GM19099 (cell line): ENCODE results near the gene WDR36.

ENCODE experiments used
- POLR2A ChIP-seq: IDR thresholded peaks from 3 replicates; pipeline ENCODE4 v1.6.1; 2011; ENCODE audit warnings: low read depth; ENCODE audit not compliant: insufficient read length; ENCODE audit errors: extremely low read depth

Gene WDR36

DNA sequence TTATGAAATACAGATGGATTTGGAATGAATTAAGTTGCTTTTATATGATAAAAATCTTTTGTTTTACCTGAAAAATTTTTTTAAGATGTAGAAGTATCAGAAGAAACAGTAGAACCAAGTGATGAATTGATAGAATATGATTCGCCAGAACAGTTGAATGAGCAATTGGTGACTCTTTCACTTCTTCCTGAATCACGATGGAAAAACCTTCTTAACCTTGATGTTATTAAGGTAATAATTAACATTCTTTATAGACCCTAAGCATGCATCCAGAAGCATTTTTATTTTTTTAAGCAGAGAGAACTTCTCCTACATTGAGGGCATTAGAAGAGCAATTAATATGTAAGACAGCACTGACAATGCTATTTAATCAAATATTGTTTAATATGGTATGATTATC is 28.8 kb downstream of the WDR36 start:
- TF ChIP-seq POLR2A = no peak

GRCh38 chr5:111121926-111122325 is 29.8 kb downstream of the WDR36 start:
- TF ChIP-seq POLR2A = no peak

DNA sequence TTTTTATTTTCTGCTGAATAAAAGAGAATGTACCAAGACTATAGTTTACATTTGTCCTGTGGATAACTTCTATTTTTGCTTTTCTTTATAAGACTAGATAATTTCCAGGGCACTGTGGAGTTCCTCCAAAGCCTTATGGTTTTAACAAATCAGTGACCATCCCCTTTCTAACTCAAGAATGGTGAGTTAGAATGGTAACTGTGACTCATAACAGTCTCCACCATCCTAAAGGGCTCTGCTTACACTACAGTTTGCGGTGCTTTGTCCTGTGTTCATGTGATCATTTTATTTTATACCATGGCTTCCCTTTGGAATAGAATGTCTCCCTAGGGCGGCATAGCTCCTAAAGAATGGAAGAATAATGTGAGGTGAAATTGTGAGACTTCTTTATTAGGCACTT is 30.2 kb downstream of the WDR36 start:
- no peak for TF ChIP-seq POLR2A

DNA sequence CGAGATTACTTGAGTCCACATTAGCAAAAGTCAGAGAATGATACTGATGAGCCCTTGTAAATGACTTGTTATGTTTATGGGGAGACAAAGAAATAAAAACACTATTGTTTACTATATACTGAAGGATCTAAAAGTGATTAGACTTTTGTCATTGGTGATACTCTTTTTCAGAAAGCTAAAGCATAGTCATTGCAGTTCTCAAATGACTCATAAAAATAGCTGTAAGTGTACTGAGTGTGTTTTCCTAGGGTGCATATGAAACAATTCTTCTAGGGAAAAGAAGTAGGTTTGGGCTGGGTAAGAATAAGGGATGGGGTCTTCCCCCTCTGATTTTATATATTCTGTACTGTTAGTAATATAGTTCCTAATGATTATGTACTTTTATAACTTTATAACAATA is 32.6 kb downstream of the WDR36 start:
- no peak for TF ChIP-seq POLR2A

GRCh38 chr5:111126896-111127295 is 34.7 kb downstream of the WDR36 start:
- TF ChIP-seq POLR2A = no peak

DNA sequence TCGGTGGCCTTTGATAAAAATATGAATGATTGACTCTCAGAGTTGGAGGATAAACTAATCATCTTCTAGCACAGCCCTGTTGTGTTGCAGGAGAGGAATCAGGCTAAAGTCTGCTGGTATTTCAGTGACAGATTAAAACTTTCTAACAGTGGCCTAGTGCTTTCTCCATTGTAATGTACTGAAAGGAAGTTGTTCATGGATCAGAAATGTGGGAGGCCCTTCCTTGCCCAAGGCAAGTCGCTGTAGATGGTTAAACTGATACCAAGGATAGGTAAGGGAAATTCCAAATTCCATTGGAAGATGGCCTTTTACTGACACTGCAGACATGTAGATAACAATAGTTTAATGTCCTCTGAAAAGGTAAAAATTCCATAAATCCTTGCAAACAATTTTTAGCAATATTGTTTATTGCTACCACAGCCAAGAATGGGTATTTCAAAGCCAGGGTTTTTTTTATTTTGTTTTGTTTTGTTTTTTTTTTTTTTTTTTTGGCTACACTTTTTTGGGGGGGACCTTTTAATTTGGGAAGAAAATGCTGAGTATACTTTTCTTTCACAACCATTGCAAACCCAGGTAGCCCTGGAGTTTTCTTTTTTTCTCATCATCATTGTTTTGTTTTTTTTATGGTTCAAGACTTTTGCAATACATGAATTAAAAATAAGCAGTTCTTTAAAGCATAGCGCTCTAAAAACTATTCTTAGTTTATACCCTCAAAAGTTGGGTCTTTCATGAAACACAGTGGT is 35.5 kb downstream of the WDR36 start:
- no peak for TF ChIP-seq POLR2A

DNA sequence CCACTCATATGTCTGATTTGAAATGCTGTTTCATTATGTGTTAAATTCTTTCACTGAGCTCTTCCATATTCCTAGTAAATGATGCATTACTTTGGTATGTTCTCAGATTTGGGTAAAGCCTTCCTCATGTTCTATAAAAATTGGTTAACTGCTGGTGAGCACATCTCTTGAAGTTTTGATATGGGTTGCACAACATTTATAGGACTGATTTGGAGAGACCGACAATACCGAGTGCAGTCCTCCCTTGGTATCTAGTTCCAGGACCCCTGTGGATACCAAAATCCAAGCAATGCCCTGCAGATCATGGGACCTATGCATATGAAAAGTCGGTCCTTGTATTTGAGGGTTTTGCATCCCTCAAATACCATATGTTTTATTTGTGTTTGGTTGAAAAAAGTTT is 37.8 kb downstream of the WDR36 start:
- no peak for TF ChIP-seq POLR2A

GRCh38 chr5:111131356-111131755 is 39.2 kb downstream of the WDR36 start:
- no peak for TF ChIP-seq POLR2A

DNA sequence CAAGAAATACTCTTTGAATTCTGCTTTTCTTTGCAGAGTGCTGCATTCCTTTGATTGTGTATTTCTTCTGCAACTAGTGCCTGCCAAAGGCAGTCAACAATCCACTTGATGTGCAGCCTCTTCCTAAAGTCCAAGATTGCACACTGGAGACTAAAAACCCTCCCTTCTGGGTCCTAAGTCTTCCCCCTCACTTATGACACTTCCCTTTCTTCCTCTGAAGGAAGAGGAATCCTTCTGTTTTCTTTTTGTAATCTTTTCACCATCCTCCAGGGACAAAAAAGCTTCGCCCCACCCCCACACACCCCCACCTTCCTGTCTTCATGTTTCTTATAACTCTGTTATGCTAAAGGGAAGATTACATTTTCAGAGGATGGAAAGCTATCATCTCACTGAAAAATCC is 39.9 kb downstream of the WDR36 start:
- TF ChIP-seq POLR2A = no peak

DNA sequence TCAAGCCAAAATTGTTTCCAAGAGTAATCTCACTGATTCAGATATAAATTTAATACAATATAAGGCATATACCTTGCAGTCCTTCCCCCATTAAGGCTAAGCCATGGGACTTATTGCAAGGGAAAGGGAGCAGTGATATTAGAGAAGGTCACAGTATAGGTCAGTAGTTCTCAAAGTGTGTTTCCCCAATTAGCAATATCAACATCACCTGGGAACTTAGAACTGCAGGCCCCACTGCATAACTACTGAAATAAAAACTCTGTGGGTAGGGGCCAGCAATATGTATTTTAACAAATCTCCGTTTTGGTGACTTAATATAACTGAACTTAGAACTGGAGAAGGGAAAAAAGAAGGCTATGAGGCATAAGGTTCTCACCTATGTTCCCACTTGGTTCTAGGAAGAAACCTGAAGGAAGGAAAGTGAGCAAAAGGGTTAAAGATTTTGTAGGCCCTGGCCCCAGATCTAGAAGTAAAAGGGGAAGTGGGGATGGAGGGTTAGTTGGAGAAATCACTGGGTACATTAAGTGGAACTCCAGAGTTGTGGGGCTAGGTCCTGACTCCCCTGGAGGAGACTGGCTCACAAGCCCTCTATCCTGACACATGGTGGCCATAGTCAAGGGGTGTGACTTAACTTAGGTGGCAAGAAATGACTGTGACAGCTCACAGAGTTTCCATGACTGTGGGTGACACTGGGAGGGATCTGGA is 40.7 kb downstream of the WDR36 start:
- no peak for TF ChIP-seq POLR2A

DNA sequence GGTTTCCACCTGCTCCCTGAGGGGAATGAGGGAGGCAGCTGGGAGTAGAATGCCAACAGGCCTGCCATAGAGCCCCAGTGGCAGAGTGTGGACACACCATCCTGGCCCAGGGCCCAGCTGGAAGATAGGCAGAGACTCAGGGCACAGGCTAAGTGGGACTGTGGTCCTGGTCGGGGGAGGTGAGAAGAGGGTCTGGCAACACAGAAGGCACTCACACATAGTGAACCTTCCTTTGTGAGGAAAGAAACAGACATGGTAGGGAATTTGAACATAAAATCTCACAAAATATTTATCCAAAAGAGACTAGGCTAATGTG is 41.2 kb downstream of the WDR36 start:
- TF ChIP-seq POLR2A = no peak

- TF ChIP-seq POLR2A = no peak
These were observed 41.9 kb downstream of the WDR36 start for GRCh38 chr5:111134087-111134486.

GRCh38 chr5:111134864-111135263 is 42.7 kb downstream of the WDR36 start:
- TF ChIP-seq POLR2A = no peak

GRCh38 chr5:111135363-111135762 is 43.2 kb downstream of the WDR36 start:
- no peak for TF ChIP-seq POLR2A

- TF ChIP-seq POLR2A = no peak
These were observed 43.8 kb downstream of the WDR36 start for GRCh38 chr5:111135946-111136345.

GRCh38 chr5:111138096-111138495 is 45.9 kb downstream of the WDR36 start:
- TF ChIP-seq POLR2A = no peak

- TF ChIP-seq POLR2A = no peak
These were observed 50.8 kb downstream of the WDR36 start for GRCh38 chr5:111142932-111143331.

DNA sequence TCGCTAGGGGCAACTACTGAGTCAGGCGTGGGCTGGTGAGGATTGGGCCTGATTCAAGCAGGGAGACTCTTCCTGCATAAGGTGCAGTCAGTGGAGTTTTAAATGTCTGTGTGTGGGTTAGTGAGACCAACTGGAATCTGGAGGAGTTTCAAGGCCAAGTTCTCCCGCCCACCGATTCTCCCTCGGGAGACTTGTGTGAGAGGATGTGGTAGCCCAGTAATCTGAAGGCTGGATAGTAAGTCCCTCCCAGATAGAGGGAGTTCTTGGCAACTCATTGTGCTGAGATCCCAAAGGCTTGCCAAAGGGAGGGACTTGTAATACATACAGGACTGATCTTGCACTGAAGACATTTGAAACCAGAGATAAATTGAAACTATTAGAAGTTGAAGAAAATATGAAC is 51.8 kb downstream of the WDR36 start:
- no peak for TF ChIP-seq POLR2A
